NOMO-1 treated with DMSO at 0.1 percent for 48 hours (cell line): Measurements from ENCODE around the gene RPS25.
"Not testable (repeated sequence)": the region's sequence is repeated elsewhere in the genome, so short reads cannot be mapped to it uniquely, and the experiment has no call there.

Experiments used
- DNase-seq: peaks from one replicate; lab custom pipeline; 2025; ENCODE audit not compliant: unreplicated experiment; lab: John Stamatoyannopoulos, UW

Gene RPS25

DNA sequence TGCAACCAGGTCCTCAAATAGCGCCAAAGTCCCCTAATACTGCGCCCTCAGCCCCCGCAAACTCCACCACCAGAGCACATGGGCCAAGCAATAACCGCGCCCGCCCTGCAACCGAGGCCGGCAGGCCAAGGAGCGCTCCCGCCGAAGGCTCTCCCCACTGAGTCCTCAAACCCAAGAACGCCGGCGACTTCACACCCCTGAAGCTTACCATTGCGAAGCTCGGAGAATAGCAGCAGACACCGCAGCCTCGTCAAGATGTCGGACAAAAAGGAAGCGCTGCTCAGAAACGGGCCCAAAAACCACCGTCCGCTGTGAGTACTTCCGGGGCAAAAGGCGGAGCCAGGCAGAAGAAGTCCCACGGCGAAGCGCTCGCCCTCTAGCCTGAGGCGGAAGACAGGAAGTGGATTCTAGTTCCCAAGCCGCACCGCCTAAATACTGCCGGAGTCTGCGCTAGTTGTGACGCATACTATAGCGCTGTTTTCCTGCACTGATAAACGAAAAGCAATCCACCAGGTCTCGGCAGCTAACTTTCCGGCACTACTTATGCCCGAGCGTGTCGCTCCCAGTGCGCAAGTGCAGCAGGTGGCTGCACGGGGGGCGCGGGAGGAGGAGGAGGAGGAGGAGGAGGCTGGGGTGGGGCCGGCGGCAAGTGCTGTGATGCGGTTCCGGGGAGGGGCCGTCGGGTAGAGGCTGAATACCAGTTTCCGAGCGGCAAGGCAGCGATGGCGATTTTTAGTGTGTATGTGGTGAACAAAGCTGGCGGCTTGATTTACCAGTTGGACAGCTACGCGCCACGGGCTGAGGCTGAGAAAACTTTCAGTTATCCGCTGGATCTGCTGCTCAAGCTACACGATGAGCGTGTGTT is at the start of gene RPS25, which contains the start of gene TRAPPC4:
Gene RPS25 (minus strand): TSS at position 270 of the 865 bp plus-strand sequence. CDS start 59 bp downstream, at position 211.
Gene TRAPPC4 (plus strand): TSS at position 693 of the 865 bp plus-strand sequence. CDS start 30 bp downstream, at position 723.
- peak; percentile 98 for DNase-seq

GRCh38 chr11:119067371-119068222 is 49.5 kb upstream of the RPS25 start, which contains the start of gene VPS11:
TSS of gene VPS11 (plus strand) at chr11:119067818. CDS start at chr11:119067824, 6 bp downstream.
- peak; percentile 97 for DNase-seq

DNA sequence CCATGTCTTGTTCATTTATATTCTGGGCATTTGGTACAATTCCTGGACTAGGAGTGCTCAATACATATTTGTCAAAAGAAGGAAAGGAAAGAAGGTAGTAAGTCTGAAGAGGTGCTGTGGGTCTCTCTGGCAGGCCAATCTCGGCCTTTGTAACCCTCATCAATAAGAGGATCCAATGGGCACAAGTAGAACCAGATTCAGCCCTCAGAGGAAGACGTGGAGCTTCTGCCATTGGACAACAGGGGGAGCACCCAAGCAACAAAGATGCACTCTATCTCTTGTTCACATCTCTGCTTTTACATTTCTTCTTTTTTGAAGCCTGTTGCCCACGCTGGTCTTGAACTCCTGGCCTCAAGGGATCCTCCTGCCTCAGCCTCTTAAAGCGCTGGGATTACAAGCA is 47.2 kb upstream of the RPS25 start:
- DNase-seq, result peak; percentile 43

GRCh38 chr11:119062779-119063178 is 44.6 kb upstream of the RPS25 start:
- no peak for DNase-seq

- no peak for DNase-seq
These were observed 43.1 kb upstream of the RPS25 start for GRCh38 chr11:119061256-119061655.

DNA sequence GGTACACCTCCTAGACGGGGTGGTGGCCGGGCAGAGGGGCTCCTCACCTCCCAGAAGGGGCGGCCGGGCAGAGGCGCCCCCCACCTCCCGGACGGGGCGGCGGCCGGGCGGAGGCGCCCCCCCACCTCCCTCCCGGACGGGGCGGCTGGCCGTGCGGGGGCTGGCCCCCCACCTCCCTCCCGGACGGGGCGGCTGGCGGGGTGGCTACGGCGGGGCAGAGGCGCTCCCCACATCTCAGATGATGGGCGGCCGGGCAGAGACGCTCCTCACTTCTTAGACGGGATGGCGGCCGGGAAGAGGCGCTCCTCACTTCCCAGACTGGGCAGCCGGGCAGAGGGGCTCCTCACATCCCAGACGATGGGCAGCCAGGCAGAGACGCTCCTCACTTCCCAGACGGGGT is 41.0 kb upstream of the RPS25 start:
- not testable (repeated sequence) for DNase-seq

DNA sequence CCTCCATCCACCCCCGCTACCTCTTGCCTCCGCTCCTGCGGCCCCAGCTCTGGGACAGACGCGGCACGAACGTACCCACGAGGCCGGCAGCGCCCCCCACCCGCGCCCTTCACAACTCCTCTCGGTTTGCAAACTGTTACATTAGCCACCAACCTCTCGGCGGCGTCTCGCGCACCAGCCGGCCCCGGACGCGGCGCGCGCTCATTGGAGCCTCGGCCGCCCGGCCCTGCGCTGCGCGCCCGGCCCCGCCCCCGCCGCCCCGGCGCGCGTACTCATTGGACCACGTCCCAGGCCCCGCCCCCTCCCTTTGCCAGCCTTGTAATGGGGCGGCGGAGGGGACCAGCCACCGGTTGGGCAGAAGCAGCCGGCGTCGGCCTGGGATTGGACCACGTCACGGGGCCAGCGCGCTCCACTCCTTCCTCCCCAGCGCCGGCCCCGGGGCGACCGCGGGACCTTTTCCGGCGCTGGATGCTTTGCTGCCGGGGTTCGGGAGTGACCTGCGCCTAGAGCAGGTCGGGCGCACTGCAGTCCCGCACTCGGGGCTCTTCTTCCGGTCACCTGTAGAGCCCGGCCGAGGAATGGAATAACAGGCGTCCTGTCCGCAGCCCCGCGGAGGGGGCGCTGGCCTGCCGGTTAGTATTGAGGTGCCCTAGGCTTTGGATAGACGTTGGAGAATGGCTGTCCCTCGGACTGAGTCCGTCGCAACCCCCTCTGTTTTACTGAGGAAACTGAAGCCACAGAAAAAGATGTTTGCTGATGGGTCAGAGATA is 39.0 kb upstream of the RPS25 start, which contains the start of gene HYOU1:
Gene HYOU1 (minus strand): TSS at position 206 of the 770 bp plus-strand sequence. CDS start 1,045 bp downstream, outside the sequence.
- DNase-seq, result peak; percentile 96

GRCh38 chr11:119056421-119056999 is 38.4 kb upstream of the RPS25 start:
- DNase-seq, result no peak

DNA sequence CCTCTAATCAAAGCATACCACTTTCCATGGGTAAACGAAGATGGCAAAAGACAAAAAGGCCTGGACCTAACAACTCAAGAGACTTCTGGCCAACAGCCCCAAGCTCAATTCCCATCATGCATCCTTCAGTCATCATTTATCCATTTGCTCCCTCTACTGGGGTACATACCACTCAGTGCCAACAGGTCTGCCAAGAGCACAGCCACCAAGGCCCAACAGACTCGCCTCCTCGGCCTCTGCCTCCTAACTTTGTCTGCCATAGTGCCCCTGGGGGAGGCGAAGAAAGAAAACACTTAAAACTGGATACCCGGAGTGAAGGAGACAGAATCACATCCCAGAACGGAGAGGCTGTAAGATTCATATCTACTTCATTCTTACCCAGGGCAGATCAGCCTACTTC is 37.8 kb upstream of the RPS25 start:
- DNase-seq, result peak; percentile 29

- DNase-seq, result no peak
These were observed 36.3 kb upstream of the RPS25 start for GRCh38 chr11:119054418-119054817.

DNA sequence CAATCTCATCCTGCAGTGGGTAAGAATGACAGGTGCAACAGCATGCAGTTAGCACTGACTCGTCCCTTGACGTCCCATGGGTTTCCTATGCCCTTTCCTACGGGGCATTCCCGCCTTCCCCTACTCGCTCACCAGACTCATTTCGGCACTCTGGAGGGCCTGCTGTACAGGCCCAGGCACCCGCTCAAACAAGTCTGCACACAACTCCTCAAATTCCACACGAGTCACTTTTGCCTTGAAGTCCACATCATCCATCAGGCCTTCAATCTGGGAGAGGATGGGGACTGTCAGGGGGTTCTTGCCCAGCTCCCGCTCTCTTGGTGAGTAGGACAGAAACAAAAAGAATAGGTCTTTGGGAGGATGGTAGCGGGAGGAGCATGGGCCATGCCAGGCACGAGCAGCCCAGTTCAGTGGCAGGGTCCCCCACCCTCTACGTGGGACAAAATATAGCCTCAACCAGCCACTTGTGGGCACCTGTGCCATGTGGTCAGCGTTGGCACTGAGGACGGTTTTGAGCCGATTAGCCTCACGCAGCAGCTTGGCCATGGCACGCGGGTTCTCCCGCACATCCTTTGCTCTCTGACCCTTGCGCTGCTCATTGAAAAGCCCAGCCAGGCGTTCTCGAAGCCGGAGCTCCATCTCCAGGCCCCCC is 34.1 kb upstream of the RPS25 start:
- no peak for DNase-seq

DNA sequence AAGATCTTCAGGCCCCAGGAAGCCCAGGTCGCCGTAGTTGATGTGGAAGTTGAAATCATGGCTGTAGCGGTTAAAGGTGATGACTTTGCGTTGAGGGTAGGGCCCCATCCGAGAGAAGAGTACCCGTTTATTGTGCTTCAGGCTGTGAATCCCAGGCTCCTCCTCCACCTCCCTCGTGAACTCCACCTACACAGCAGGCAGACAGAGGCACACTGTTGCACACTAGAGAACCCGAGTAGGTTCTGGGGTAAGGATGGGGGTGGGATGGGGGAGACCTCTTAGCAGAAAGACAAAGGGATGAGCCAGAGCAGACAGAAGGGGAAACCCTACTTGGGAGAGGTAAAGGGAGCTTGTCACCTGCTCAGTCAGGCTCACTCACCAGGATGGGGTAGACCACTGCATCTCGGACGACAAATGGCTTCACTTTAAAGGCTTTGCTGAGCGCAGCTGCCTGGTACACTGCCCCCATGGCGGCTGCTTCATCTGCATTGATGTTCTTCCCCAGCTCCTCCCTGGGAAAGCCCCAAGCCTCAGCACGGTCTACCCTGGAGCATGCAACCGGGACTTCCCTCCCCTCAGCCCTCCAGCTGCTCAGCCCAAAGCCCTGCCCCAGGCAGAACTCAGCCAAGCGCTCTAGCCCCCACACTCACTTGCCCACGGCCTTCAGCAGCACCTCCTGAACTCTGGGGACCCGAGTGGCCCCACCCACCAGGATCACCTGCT is 33.5 kb upstream of the RPS25 start:
- no peak for DNase-seq

DNA sequence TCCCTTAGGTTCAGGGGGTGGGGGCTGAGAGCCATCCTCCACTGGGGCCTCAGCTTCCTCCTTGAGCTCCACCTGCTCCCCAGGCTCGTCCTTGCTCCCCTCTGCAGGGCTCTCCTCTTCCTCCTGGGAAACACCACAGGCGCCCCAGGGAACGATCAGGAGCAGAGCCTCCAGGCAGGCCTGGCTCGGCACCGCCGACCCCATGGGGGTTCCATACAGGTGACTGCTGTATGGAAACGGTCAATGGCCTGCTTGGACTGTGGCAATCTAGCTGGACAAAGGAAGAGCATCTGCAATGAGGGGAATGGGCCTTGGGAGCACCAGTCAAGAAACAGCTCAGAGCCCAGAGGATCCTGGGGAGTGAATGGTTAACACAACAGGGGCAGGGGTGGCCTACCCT is 30.9 kb upstream of the RPS25 start:
- DNase-seq, result no peak

GRCh38 chr11:119048644-119049043 is 30.5 kb upstream of the RPS25 start:
- DNase-seq, result no peak

DNA sequence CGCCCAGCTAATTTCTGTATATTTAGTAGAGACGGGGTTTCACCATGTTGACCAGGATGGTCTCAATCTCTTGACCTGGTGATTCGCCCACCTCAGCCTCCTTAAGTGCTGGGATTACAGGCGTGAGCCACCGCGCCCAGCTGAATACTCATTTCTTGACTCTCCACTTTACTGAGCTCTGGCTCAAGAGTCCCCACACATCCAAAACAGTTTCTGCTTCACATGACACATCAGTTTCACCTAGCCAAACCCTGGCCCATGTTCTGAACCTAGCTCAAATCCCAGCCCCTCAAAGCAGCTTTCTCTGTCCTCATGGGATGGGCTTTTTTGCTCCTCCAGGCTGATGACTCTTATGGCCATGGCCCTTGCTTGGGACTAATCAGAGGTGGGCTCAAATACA is 29.1 kb upstream of the RPS25 start:
- DNase-seq, result no peak

- DNase-seq, result no peak
These were observed 28.3 kb upstream of the RPS25 start for GRCh38 chr11:119046489-119046888.

DNA sequence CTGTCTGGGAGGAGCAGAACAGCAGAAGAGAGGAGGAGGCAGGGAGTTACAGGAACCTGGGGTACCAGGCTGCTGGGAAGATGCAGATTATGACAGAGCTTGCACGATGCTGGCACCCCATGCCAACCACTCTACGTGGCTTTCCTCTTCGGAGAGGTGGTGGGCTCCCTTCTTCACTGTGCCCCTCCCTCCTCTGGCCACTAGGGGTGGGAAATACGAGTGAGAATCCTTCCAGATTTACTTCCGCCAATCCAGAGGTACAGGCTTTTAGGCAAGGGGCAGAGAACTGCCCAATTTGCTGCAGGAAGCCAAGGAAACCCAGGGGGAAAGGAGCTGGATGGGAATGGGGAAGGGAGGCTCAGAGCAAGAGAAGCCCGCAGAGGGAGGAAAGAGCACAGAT is 26.6 kb upstream of the RPS25 start:
- DNase-seq, result no peak

GRCh38 chr11:119042927-119043326 is 24.8 kb upstream of the RPS25 start:
- DNase-seq, result no peak

- no peak for DNase-seq
These were observed 23.8 kb upstream of the RPS25 start for GRCh38 chr11:119041821-119042514.
